Thyroid gland (tissue), 4 donors: ENCODE results near the gene DAB1.

Experiments
- CTCF ChIP-seq, 6 experiments: fragments of 200-600 bp in 3 of 6; fragments of 450-650 bp in 3 of 6; sonication (generic) in 3 of 6; IDR thresholded peaks; one replicate each; pipeline ENCODE4 v1.5.1; 2016 to 2019; ENCODE audit warnings: antibody characterized with exemption in 6 of 6, mild to moderate bottlenecking in 2 of 6, inconsistent platforms in 1 of 6, moderate library complexity in 1 of 6
- POLR2A ChIP-seq, 2 donors: fragments of 450-650 bp; IDR thresholded peaks; one replicate each; pipeline ENCODE4 v1.6.1; 2017; ENCODE audit warnings: antibody characterized with exemption in 2 of 2, mild to moderate bottlenecking in 2 of 2, moderate library complexity in 1 of 2

DNA sequence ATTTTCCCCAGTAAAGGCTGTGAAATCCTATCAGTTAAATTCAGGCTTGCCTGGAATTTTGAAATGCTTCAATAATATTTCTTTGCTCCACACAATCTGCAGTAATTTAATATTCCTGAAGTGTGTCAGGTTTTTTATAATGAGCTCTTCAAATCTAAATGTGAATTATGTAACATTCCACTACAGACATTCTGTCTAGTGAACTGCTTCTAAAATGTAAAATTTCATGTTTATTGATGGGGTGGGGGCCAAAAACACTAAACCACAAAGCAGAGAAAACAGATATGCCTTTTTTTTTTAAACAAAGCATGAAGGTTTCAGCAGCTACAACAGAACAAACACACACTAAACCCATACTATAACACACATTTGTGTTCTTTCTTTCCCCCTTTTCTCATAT, 129.7 kb downstream of the DAB1 start:
- TF ChIP-seq CTCF (IDR thresholded peaks at IDR 0.05) (no peak), POLR2A (IDR thresholded peaks at IDR 0.05) (no peak)
